ENCODE results near the gene SPI1.

- TF ChIP-seq EZH2 (IDR thresholded peaks at IDR 0.05) (no peak), POLR2AphosphoS5 (IDR thresholded peaks at IDR 0.05; ENCODE audit: borderline replicate concordance, low read depth, low read length) (no peak), FOXP2 (optimal IDR thresholded peaks at IDR 0.05; ENCODE audit: control extremely low read depth, extremely low read length, insufficient read depth) (no peak)
Observed at GRCh38 chr11:47329431-47329986, 48.8 kb downstream of the SPI1 start.

Data from SK-N-MC (cell line).